Liver (tissue), 9 donors: ENCODE results near the gene CFAP97D1. TPM values are rescaled to one million over a fixed set of nuclear protein-coding genes. Genes with fewer than 3 reads are reported as not detected.

Experiments used
- DNase-seq: peaks from one replicate; pipeline ENCODE4 v3.0.0-alpha.2; 2017; ENCODE audit warnings: low spot score
- H3K27ac ChIP-seq, 2 donors: one replicate each; pipeline ENCODE4 v1.7.0; 2013; ENCODE audit warnings: inconsistent platforms in 2 of 2, low read length in 2 of 2, control low read depth in 1 of 2, low read depth in 1 of 2, mild to moderate bottlenecking in 1 of 2
- H3K27me3 ChIP-seq, 4 donors: one replicate each; pipeline versions ENCODE4 v1.6.1 to v1.7.0; 2013; ENCODE audit warnings: low read length in 3 of 4, inconsistent platforms in 1 of 4, mild to moderate bottlenecking in 1 of 4, moderate library complexity in 1 of 4; ENCODE audit not compliant: control insufficient read depth in 4 of 4, insufficient read depth in 4 of 4
- H3K36me3 ChIP-seq, 4 donors: one replicate each; pipeline versions ENCODE4 v1.6.1 to v1.7.0; 2013; ENCODE audit warnings: low read length in 3 of 4, mild to moderate bottlenecking in 3 of 4, low read depth in 1 of 4, moderate library complexity in 1 of 4; ENCODE audit not compliant: control insufficient read depth in 4 of 4, insufficient read depth in 3 of 4
- H3K4me1 ChIP-seq, 4 donors: one replicate each; pipeline versions ENCODE4 v1.6.1 to v1.7.0; 2013; ENCODE audit warnings: low read length in 3 of 4, mild to moderate bottlenecking in 3 of 4, moderate library complexity in 1 of 4; ENCODE audit not compliant: control insufficient read depth in 4 of 4, insufficient read depth in 4 of 4
- H3K4me3 ChIP-seq, 3 donors: one replicate each; pipeline versions ENCODE4 v1.6.1 to v1.7.0; 2013; ENCODE audit warnings: low read length in 3 of 3, control low read depth in 1 of 3, low read depth in 1 of 3, mild to moderate bottlenecking in 1 of 3
- H3K9ac ChIP-seq, 2 donors: one replicate each; pipeline ENCODE4 v1.7.0; 2013; ENCODE audit warnings: low read length in 2 of 2, mild to moderate bottlenecking in 2 of 2, moderate library complexity in 2 of 2, control low read depth in 1 of 2, low read depth in 1 of 2
- H3K9me3 ChIP-seq, 4 donors: one replicate each; pipeline versions ENCODE4 v1.6.1 to v1.7.0; 2013; ENCODE audit warnings: low read length in 3 of 4; ENCODE audit not compliant: control insufficient read depth in 4 of 4
- ATF3 ChIP-seq: IDR thresholded peaks from 2 replicates; pipeline ENCODE4 v1.6.1; 2016; ENCODE audit warnings: antibody characterized with exemption
- CTCF ChIP-seq: fragments of 150-350 bp; IDR thresholded peaks from 2 replicates; pipeline ENCODE4 v1.5.1; 2017; ENCODE audit warnings: improper control_type of control experiment, low read depth, low read length; ENCODE audit not compliant: missing input control
- EGR1 ChIP-seq, 2 donors: IDR thresholded peaks; 2 replicates each; pipeline ENCODE4 v1.6.1; 2016 to 2018; ENCODE audit warnings: antibody characterized with exemption in 2 of 2, low read depth in 2 of 2
- FOXA1 ChIP-seq: IDR thresholded peaks from 2 replicates; pipeline ENCODE4 v1.6.1; 2016; ENCODE audit warnings: antibody characterized with exemption
- FOXA2 ChIP-seq: IDR thresholded peaks from 2 replicates; pipeline ENCODE4 v1.6.1; 2016; ENCODE audit warnings: antibody characterized with exemption
- GABPA ChIP-seq, 2 donors: IDR thresholded peaks in 1 of 2; conservative IDR thresholded peaks in 1 of 2; 2 replicates each; pipeline ENCODE4 v1.6.1; 2016; ENCODE audit warnings: antibody characterized with exemption in 2 of 2, mild to moderate bottlenecking in 1 of 2, moderate library complexity in 1 of 2
- HNF4A ChIP-seq, 2 donors: conservative IDR thresholded peaks; 2 replicates each; pipeline ENCODE4 v1.6.1; 2016; ENCODE audit warnings: antibody characterized with exemption in 2 of 2, mild to moderate bottlenecking in 2 of 2
- HNF4G ChIP-seq: IDR thresholded peaks from 2 replicates; pipeline ENCODE4 v1.6.1; 2016; ENCODE audit warnings: antibody characterized with exemption
- JUND ChIP-seq, 2 donors: IDR thresholded peaks; 2 replicates each; pipeline ENCODE4 v1.6.1; 2016; ENCODE audit warnings: antibody characterized with exemption in 2 of 2
- MAX ChIP-seq: IDR thresholded peaks from 2 replicates; pipeline ENCODE4 v1.6.1; 2016; ENCODE audit warnings: antibody characterized with exemption
- NR2F2 ChIP-seq: IDR thresholded peaks from 2 replicates; pipeline ENCODE4 v1.6.1; 2016; ENCODE audit warnings: antibody characterized with exemption
- RAD21 ChIP-seq, 2 donors: IDR thresholded peaks; 2 replicates each; pipeline ENCODE4 v1.6.1; 2016; ENCODE audit warnings: antibody characterized with exemption in 2 of 2, mild to moderate bottlenecking in 2 of 2
- REST ChIP-seq: IDR thresholded peaks from 2 replicates; pipeline ENCODE4 v1.6.1; 2016; ENCODE audit warnings: antibody characterized with exemption, mild to moderate bottlenecking
- RXRA ChIP-seq, 2 donors: IDR thresholded peaks; 2 replicates each; pipeline ENCODE4 v1.6.1; 2017 to 2018; ENCODE audit warnings: antibody characterized with exemption in 2 of 2, mild to moderate bottlenecking in 1 of 2
- SP1 ChIP-seq: IDR thresholded peaks from 2 replicates; pipeline ENCODE4 v1.6.1; 2018; ENCODE audit warnings: antibody characterized with exemption, mild to moderate bottlenecking
- TAF1 ChIP-seq: conservative IDR thresholded peaks from 2 replicates; pipeline ENCODE4 v1.6.1; 2016; ENCODE audit warnings: antibody characterized with exemption, mild to moderate bottlenecking
- YY1 ChIP-seq: IDR thresholded peaks from 2 replicates; pipeline ENCODE4 v1.6.1; 2016; ENCODE audit warnings: antibody characterized with exemption, mild to moderate bottlenecking
- ZBTB33 ChIP-seq: IDR thresholded peaks from 2 replicates; pipeline ENCODE4 v1.6.1; 2016; ENCODE audit warnings: antibody characterized with exemption
- WGBS: extraction: QIAGEN DNeasy Blood & Tissue Kit; methylation state at CpG from one replicate; pipeline ENCODE4 v1.1.7; 2013; 5-methylcytosine and 5-hydroxymethylcytosine counted together
- polyA plus RNA-seq, 2 donors: library from polyadenylated mRNA; stranded (reverse) in 1 of 2; unstranded in 1 of 2; fragments of 200-250 nt in 1 of 2; fragments of >200 nt in 1 of 2; fragmentation: Nextera tagmentation in 1 of 2; extraction: Ambion mirVana in 1 of 2; gene quantifications; one replicate each; pipeline versions ENCODE4 v1.2.1 to v1.2.3, GENCODE V29; 2013 to 2015
- total RNA-seq, 2 donors: library from RNA; depleted of rRNA; stranded (reverse); fragments of >200 nt; gene quantifications; one replicate each; pipeline ENCODE4 v1.2.3, GENCODE V29; 2014
- donor health status: healthy.
- donor health status: healthy.
- donor health status: healthy.
- donor health status: healthy.
- donor health status: healthy.

Gene CFAP97D1
- total and polyA plus RNA-seq, 4 donors: 0.08 TPM; not detected in 3

GRCh38 chr17:43769426-43769825 is 10.8 kb upstream of the CFAP97D1 start:
- DNase-seq: no peak
- Histone ChIP-seq H3K4me1 (peaks cover 16 to 53% (median 35%) of the 10 kb centered on the region in 4 donors), H3K27me3 (no peaks in the 10 kb centered on the region), H3K36me3 (peaks cover 0 to 40% (median 26%) of the 10 kb centered on the region in 4 donors), H3K4me3 (no peak overlapping the region), H3K9ac (no peak overlapping the region), H3K27ac (no peak overlapping the region), H3K9me3 (no peaks in the 10 kb centered on the region)
- WGBS: 95% methylated on average over 16 of the region's 16 CpGs
- TF ChIP-seq HNF4G: no peak
- no peak for TF ChIP-seq REST
- no peak for TF ChIP-seq RAD21 (IDR thresholded peaks at IDR 0.05)
- no peak for TF ChIP-seq MAX
- TF ChIP-seq EGR1 (IDR thresholded peaks at IDR 0.05; ENCODE audit: low read depth in 2 of 2): no peak
- no peak for TF ChIP-seq NR2F2

GRCh38 chr17:43769859-43770258 is 10.4 kb upstream of the CFAP97D1 start:
- Histone ChIP-seq H3K27ac (no peak overlapping the region), H3K27me3 (no peaks in the 10 kb centered on the region), H3K4me3 (no peak overlapping the region), H3K36me3 (peaks cover 0 to 41% (median 26%) of the 10 kb centered on the region in 4 donors), H3K4me1 (peaks cover 17 to 55% (median 39%) of the 10 kb centered on the region in 4 donors), H3K9ac (no peak overlapping the region), H3K9me3 (no peaks in the 10 kb centered on the region)
- no peak for DNase-seq
- 96% methylated on average over 11 of the region's 11 CpGs for WGBS
- TF ChIP-seq FOXA1 (no peak), RXRA (IDR thresholded peaks at IDR 0.05) (no peak), JUND (IDR thresholded peaks at IDR 0.05) (no peak), HNF4A (conservative IDR thresholded peaks at IDR 0.05) (no peak), NR2F2 (no peak), FOXA2 (no peak), ATF3 (no peak), HNF4G (no peak), GABPA (IDR thresholded peaks at IDR 0.05 in 1 of 2, conservative IDR thresholded peaks at IDR 0.05 in 1 of 2) (no peak), TAF1 (no peak), SP1 (no peak), ZBTB33 (no peak), MAX (no peak), EGR1 (IDR thresholded peaks at IDR 0.05; ENCODE audit: low read depth in 2 of 2) (no peak), YY1 (no peak), CTCF (no peak), RAD21 (IDR thresholded peaks at IDR 0.05) (no peak)
